Measurements from ENCODE around the gene SCAF4. TPM values are rescaled to one million over a fixed set of nuclear protein-coding genes. Genes with fewer than 3 reads are reported as not detected.

Gene SCAF4
- total and polyA plus RNA-seq, 2 donors (not counting 1 experiment from before 2014, with no cell fraction given), result 42.3 to 110 TPM

DNA sequence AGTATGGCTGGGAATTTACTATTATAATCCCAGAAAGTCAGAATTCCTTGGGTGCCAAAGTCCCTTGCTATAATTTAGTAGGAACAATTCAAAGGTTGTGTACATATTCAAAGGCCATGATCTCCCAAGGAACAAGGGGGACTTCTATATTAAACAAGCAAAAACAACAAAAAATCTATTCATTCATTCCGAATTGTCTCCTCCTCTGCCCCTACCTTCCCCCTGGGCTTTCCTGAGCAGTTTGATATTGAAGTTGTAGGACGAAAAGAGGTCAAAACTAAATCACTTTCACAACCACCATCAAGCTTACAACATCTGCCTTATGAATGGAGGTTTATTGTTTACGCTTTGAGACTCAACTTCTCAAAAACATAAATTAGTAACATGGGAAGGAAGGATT, 107.7 kb downstream of the SCAF4 start:
- no CpG with 5 or more reads among the region's 3 CpGs for WGBS (ENCODE audit: insufficient coverage)
- Histone ChIP-seq H3K4me1 (ENCODE audit: control insufficient read depth in 2 of 2, insufficient read depth in 2 of 2, low read length in 2 of 2) (no peaks in the 10 kb centered on the region), H3K27me3 (replicated peaks in 1 of 4; ENCODE audit: control extremely low read depth in 1 of 4, control insufficient read depth in 3 of 4, insufficient read depth in 4 of 4, low read length in 3 of 4) (no peaks in the 10 kb centered on the region), H3K27ac (ENCODE audit: low read length in 2 of 2) (no peak overlapping the region), H3K4me3 (ENCODE audit: control extremely low read depth in 1 of 5, extremely low read depth in 1 of 5, insufficient read depth in 1 of 5, low read depth in 2 of 5, low read length in 4 of 5) (no peak overlapping the region), H3K36me3 (replicated peaks in 1 of 2; ENCODE audit: control extremely low read depth in 1 of 2, control insufficient read depth in 1 of 2, extremely low read depth in 1 of 2, insufficient read depth in 2 of 2, low read length in 1 of 2) (no peaks in the 10 kb centered on the region), H3K79me2 (ENCODE audit: control insufficient read depth, insufficient read depth, low read length) (no peaks in the 10 kb centered on the region), H4K20me1 (ENCODE audit: control insufficient read depth, insufficient read depth, low read length, poor library complexity, severe bottlenecking) (no peaks in the 10 kb centered on the region), H3K9ac (ENCODE audit: low read length) (no peak overlapping the region), H3K4me2 (replicated peaks; ENCODE audit: low read depth, low read length, poor library complexity, severe bottlenecking) (no peak overlapping the region), H2AFZ (ENCODE audit: insufficient read depth, low read depth, low read length, poor library complexity, severe bottlenecking) (no peak overlapping the region), H3K9me3 (ENCODE audit: control extremely low read depth in 1 of 3, control insufficient read depth in 2 of 3, insufficient read depth in 1 of 3, low read length in 2 of 3) (peaks cover 0 to 1% (median 0%) of the 10 kb centered on the region in 3 donors)
- TF ChIP-seq, protein P1, sequence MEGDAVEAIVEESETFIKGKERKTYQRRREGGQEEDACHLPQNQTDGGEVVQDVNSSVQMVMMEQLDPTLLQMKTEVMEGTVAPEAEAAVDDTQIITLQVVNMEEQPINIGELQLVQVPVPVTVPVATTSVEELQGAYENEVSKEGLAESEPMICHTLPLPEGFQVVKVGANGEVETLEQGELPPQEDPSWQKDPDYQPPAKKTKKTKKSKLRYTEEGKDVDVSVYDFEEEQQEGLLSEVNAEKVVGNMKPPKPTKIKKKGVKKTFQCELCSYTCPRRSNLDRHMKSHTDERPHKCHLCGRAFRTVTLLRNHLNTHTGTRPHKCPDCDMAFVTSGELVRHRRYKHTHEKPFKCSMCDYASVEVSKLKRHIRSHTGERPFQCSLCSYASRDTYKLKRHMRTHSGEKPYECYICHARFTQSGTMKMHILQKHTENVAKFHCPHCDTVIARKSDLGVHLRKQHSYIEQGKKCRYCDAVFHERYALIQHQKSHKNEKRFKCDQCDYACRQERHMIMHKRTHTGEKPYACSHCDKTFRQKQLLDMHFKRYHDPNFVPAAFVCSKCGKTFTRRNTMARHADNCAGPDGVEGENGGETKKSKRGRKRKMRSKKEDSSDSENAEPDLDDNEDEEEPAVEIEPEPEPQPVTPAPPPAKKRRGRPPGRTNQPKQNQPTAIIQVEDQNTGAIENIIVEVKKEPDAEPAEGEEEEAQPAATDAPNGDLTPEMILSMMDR (IDR thresholded peaks at IDR 0.05), result no peak
- no peak for TF ChIP-seq EZH2 (IDR thresholded peaks at IDR 0.05; ENCODE audit: borderline replicate concordance, insufficient read depth, low read depth, low read length, poor library complexity, severe bottlenecking)
- POLR2A ChIA-PET, result no interaction called here
- H3K27ac Mint-ChIP-seq, result no peak overlapping the region
- no peaks in the 10 kb centered on the region for H3K27me3 Mint-ChIP-seq
- intact Hi-C loops (cut with micrococcal nuclease), result no loop called here
- H3K9me3 Mint-ChIP-seq (ENCODE audit: insufficient read depth), result no peaks in the 10 kb centered on the region
- no peak for ATAC-seq (ENCODE audit: low read depth)
- CTCF ChIA-PET, result interaction anchor here (0.6 kb wide), 1 partner anchor 60 kb away, joined by 5 read pairs; no protein-coding TSS in a partner anchor
- DNase-seq, result no peak
- H3K4me1 Mint-ChIP-seq, result peaks cover 3% of the 10 kb centered on the region
- no peak overlapping the region for H3K4me3 Mint-ChIP-seq

DNA sequence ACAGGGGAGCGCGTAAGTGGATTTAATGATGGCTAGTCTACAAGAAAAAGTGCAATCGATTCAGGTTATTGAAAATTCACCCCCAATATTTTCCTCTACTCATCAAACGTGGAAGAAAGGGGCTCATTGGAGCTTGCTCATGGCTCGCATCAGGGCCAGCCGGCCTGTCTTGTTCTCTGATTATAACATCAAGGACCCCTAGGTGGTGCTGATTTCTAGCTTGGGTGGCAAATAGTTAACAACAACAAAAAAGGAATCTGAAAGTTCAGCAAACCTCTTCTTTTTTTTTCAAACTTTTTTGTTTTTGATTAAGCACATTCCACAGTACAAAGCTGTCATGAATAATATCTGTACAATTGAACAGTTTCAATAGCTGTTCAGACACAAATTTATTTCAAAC, 108.3 kb downstream of the SCAF4 start:
- Histone ChIP-seq H3K9ac (ENCODE audit: low read length) (no peak overlapping the region), H3K9me3 (ENCODE audit: control extremely low read depth in 1 of 3, control insufficient read depth in 2 of 3, insufficient read depth in 1 of 3, low read length in 2 of 3) (peaks cover 0 to 5% (median 0%) of the 10 kb centered on the region in 3 donors), H2AFZ (ENCODE audit: insufficient read depth, low read depth, low read length, poor library complexity, severe bottlenecking) (no peak overlapping the region), H3K4me2 (replicated peaks; ENCODE audit: low read depth, low read length, poor library complexity, severe bottlenecking) (no peak overlapping the region), H4K20me1 (ENCODE audit: control insufficient read depth, insufficient read depth, low read length, poor library complexity, severe bottlenecking) (no peaks in the 10 kb centered on the region), H3K4me1 (ENCODE audit: control insufficient read depth in 2 of 2, insufficient read depth in 2 of 2, low read length in 2 of 2) (no peaks in the 10 kb centered on the region), H3K36me3 (replicated peaks in 1 of 2; ENCODE audit: control extremely low read depth in 1 of 2, control insufficient read depth in 1 of 2, extremely low read depth in 1 of 2, insufficient read depth in 2 of 2, low read length in 1 of 2) (no peaks in the 10 kb centered on the region), H3K79me2 (ENCODE audit: control insufficient read depth, insufficient read depth, low read length) (no peaks in the 10 kb centered on the region), H3K27ac (ENCODE audit: low read length in 2 of 2) (no peak overlapping the region), H3K27me3 (replicated peaks in 1 of 4; ENCODE audit: control extremely low read depth in 1 of 4, control insufficient read depth in 3 of 4, insufficient read depth in 4 of 4, low read length in 3 of 4) (no peaks in the 10 kb centered on the region), H3K4me3 (ENCODE audit: control extremely low read depth in 1 of 5, extremely low read depth in 1 of 5, insufficient read depth in 1 of 5, low read depth in 2 of 5, low read length in 4 of 5) (no peak overlapping the region)
- ChIA-PET POLR2A (no interaction called here), CTCF (interaction anchor here (0.6 kb wide), 1 partner anchor 60 kb away, joined by 5 read pairs; no protein-coding TSS in a partner anchor)
- DNase-seq, result no peak
- intact Hi-C loops (cut with micrococcal nuclease), result no loop called here
- 100% methylated on average over 1 of the region's 6 CpGs for WGBS (ENCODE audit: insufficient coverage)
- Mint-ChIP-seq H3K27me3 (no peaks in the 10 kb centered on the region), H3K27ac (no peak overlapping the region), H3K4me3 (no peak overlapping the region), H3K4me1 (peaks cover 3% of the 10 kb centered on the region), H3K9me3 (ENCODE audit: insufficient read depth) (no peaks in the 10 kb centered on the region)
- TF ChIP-seq, protein P1 (IDR thresholded peaks at IDR 0.05), result no peak
- no peak for TF ChIP-seq EZH2 (IDR thresholded peaks at IDR 0.05; ENCODE audit: borderline replicate concordance, insufficient read depth, low read depth, low read length, poor library complexity, severe bottlenecking)
- ATAC-seq (ENCODE audit: low read depth), result no peak
